Stimulated activated CD4-positive, alpha-beta T cell treated with anti-CD3 and anti-CD28 coated beads, Interleukin-4, amount 100 ng/mL, for 1 hour (primary cell): ENCODE data around the gene TINCR.

Experiments used
- DNase-seq: peaks from one replicate; pipeline ENCODE4 v3.0.0-alpha.2; 2020

The TINCR gene

DNA sequence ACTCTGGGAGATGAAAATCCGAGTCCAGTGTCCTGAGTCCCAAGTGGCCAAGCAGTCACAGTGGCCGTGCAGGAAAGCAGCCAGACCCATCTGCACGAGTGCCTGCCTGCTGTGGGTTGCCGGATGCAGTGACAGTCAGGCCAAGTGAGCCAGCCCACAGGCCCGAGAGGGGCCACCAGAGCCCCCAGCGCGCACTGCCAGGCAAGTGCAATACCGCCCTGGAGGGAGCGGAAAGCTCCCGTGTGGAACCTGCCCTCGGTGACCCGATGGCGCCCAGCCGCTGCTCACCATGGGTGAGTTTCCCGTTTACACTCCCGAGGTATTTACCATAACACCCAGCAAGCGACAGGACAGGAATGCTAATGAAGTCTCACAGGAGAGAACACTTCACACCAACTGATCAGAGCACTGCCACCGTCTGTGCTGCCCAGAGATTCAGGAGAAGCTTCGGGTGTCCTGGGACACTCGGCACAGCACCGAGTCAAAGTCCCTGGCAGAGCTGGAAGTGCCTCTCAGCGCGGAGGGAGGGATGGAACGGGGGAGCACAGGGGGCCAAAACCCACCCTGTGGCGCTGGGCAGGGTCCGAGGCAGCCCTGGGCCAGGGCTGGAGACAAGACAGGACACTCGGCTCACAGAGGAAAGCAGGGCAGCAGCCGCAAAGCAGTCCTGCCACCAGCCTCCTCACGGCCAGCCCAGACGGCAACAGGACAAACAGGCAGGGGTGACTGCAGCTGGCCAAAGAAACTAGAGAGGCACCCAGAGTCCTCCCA is 21.3 kb upstream of the TINCR start:
- DNase-seq = no peak

DNA sequence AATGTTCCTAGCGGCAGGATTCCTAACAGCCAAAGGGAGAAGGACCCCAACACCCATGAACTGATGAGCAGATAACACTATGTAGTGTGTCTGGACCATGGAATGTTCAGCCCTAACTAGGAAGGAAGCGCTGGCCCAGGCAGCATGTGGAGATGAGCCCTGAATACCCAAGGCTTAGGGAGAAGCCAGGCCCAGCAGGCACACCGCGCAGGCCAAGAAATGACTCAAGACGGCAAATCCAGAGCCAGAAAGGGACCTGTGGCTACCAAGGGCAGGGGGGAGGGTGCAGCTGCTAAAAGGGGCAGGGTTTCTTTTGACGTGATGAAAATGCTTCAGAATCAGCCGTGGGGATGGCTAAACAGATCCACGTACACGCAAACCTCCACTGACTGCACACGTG is 20.7 kb upstream of the TINCR start:
- DNase-seq = no peak

DNA sequence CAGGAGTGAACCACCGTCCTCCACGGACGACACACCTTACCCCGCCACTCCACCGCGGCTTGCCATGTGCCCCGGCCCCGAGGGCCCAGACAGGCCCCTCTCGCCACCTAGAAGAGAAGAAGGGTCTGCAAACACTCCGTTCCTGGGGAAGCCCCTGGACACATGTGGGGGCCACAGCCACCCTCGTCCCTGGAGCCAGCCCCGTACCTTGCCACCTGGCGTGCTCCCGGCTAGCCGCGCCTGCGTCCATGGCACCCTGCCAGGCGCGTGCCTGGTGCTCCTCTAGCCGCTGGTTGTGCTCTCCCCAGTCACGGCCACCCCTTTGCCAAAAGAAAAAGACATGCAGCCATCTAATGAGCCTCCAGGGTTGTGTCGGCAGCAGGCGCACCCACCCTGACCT is 19.9 kb upstream of the TINCR start:
- DNase-seq = no peak

DNA sequence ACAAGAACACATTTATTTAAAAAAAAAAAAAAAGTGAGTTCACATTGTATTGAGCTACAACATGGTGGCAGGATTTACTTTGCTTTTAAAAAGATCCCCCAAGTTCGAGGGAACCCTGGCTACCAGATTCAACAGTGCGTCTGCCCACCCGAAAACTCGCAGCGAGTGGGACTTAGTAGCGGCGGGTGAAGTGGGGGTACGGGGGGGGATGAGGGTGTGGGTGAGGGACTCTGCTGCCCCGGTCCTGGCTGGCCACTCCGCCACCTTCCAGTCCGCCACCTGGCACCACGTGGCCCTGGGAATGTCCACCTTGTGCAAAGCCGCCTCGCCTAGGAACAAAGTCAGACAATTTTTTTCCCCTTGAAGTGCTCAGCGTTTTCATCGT is 19.3 kb upstream of the TINCR start:
- no peak for DNase-seq

DNA sequence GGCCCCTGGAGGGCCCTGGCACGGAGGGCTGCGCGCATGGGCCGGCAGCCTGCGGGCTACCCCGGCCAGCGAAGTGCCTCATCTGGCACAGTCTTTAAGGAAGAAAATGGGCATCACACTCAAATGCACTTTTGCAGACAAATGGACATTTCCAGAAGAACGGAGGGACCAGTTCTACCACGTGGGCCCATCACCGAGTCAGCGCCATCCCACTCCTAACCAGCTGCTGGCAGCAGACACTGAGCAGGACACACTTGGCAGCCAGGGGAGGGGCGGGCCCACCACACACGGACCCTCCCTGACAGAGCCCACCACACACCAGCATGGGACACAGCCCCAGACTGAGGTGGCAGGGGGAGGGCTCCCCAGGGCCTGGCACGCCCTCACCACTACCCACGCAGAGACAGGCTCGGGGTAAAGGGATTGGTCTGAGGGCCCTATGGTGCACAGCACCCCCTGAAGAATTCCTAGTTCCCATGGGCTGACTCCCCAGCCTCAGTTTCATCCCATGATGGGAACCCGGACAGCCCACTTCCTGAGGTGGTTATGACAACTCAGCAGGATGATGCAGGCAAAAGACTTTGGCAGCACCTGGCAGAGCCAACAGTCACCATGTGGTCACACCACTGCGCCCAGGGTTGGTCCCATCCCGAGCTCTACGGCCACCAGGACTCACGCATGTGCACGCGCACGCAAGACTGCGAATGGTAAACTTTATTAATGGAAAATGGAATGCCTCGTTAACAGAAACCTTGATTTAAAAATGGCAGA is 18.7 kb upstream of the TINCR start:
- DNase-seq = no peak

DNA sequence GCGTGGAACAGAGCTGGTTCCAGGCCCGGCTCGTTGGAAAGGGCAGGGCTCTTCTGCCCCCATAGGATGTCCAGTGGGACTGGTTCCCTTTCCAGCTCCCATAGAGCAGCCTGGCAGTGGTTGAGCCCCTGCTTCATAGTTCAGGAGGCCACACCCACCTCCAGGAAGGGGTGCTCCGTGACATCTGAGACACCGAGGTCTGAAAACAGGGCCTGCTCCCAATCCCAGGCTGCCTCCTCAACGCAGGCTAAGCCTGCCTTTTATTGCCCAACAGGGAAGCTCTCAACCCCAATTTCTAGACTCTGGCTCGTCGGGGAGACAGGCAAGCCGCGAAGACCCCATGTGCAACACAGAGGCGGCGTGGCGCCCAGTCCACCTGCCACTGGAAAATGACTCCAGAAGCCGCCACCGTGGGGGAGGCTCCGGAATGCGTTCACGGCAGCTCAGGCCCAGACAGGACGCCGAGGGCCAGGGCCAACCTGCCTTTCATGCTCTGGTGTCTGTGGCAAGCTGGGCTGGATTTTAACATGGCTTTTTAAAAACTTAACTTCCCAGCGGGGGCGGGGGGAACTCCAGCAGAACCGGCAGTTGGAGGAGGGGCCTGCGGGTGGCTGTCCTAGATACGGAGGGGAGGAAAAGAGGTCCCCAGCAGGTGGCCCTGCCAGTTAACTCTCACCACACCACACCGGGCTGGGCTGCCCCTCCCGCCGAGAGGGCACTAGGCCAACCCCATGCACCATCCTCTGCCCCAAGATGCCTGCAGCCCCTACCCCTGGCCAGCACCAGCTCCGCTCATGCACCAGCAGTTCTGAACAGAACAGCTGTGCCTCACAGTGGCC is 17.9 kb upstream of the TINCR start:
- DNase-seq = peak; percentile 61

DNA sequence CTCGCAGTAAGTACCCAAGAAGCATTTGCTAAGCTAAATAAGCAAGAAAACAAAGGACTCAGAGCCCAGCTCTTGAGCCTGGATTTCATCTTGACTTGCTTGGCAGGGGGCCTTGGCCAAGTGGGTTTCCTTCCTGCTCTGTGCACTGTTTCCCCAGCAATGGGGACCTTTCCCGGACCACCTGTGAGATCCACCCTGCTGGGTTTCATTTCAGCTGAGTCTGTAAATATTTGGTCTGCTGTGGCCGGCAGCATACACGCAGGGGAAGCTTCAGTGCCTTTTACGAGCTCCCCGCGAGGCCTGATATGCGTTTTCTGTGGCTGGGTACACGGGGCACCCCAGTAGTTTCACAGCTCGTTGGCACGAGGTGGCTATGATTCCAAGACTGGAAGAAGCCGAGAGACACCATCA is 12.4 kb upstream of the TINCR start:
- no peak for DNase-seq

DNA sequence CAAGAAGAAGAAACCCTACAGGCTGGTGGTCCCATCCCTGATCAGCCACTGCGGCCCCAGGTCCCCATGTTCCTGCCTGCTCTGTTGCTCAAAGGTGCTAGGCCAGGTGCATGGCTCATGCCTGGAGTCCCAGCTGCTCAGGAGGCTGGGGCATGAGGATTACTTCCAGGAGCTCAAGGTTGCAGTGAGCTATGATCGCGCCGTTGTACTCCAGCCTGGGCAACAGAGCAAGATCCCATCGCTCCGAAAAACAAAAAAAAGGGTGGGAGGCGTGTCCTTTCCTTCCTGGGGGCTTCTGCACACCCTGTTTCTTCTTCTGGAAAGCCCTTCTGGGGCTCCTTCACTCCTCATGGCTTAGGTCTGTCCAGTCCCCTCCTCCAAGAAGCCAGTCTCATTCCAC is 11.9 kb upstream of the TINCR start:
- no peak for DNase-seq

DNA sequence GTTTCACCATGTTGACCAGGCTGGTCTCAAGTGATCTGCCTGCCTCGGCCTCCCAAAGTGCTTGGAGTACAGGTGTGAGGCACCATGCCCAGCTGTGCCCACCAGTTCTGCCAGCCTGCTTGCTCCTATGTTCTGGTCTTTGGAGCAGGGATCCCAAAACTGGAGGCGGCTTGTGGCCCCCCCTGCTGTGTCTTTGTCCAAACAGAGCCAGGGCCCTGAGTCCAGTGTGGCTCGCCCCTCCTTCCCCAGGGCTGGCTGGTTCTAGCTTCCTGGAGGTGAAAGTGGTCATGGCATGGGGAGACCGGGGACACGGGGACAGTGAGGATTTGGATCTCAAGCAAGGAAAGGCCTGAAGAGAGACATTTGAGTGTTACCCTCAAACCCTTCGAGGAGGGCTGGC is 11.5 kb upstream of the TINCR start:
- no peak for DNase-seq

DNA sequence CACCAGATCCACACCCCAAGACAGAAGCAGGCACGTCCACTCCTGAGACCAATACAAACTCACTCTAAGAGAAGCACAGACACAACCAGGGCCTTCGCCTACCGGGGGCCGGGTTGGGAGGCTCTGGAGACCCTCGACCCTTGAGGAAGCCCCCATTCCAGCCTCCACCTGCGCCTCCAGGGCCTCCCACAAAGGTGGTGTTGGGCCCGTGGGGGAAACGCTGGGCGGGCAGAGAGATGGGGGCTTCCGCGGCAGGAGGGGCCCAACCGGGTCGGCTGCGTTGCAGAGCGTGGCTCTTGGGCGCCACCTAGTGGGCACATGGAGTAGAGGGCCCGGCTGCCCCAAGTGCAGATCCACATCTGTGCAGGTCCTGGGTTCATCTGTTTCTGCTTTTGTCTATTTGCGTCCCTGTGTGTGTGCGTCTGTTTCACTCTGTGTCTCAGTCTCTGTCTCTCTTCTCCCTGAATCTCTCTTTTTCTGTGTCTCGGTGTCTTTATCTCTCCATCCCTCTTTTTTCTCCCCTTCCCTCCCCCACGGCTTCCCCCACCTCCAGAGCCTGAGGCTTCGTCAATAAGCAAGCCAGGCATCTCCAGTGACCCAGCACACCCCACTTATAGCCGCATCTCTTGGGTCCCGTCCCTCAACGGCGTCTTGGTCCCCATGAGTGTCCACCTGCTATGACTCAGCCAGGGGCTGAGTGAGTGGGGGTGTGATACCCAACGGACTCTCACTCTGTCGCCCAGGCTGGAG is 10.5 kb upstream of the TINCR start:
- peak; percentile 76 for DNase-seq

DNA sequence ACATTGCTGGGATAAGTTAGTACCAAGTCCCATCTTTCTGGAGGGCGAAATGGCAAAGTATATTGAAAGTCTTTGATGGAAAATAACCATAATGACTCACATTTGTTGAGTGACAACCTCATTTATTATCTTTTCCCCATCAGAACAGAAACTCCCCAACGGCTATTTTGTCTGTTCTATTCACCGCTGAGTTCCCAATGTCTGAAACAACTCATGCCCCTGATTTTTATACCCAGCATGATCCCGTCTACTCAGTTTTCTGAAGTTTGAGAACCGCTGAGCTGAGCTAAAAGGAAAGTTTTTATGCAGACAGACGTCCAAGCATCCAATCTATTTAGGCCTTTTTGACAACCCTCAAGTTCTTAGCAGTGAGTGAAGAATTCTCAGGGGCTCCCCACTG is 7.8 kb upstream of the TINCR start:
- DNase-seq = no peak

DNA sequence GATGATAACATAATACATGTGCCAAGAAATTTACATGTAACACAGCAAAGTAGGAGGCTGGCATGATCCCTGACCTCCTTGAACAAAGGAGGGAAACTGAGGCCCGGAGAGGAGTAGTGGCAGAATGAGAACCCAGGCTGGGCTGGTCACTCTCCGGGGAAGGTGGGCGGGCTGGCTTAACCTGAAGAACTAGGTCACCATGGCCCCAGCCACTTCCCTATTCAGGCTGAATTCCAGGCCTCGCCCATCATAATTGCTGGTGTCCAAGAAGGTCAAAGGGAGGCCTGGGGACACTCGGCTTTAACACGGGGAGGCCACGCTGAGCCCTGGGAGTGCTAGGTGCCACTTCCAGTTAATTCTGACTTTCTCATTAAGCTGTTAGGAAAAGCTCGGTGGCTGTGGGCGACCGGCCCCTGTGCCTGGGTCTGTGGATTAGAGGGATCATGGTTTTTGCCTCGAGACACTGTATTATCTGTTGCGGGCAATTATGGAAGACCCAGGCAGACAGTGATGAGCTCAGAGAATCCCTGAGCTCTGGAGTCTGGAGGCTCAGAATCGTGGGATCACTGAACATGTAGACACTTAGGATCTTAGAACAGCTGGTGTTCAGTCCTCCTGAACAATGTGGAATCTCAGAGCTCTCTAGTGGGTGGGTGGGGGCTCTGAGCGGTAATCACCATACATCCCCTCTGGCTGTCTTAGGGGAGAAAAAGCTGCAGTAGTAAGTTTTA is 5.0 kb upstream of the TINCR start:
- no peak for DNase-seq

DNA sequence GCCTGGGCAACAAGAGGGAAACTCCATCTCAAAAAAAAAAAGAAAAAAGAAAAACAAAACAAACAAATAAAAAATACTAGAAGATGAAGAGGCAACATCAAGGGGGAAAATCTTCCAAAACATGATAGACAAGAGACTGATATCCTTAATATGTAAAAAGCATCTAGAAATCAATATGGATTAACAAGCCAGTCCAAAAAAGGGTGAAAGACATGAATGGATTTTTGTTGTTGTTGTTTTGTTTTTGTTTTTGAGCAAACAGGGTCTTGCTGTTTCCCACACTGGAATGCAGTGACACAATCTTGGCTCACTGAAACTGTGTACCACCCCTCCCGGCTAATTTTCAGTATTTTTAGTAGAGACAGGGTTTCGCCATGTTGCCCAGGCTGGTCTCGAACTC is 4.0 kb upstream of the TINCR start:
- DNase-seq = no peak

DNA sequence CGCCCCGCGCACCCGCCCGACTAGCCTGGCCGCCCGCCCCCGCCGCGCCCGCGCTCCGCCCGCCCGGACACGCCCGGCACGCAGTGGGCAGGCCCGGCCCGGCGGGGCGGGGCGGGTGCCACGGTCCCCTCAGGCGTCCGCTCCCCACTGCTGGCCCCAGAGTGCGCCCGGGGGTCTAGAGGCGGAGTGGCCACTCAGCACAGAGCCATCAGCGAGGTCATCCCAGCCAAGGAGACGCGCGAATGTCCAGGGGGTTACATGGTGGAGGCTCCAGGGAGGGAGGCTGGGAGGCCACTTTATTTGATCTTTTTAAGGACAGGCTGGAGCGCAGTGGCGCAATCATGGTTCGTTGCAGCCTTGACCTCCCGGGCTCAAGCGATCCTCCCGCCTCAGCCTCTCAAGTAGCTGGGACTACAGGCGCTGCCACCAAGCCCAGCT is 236 bp upstream of the TINCR start:
- DNase-seq = no peak

DNA sequence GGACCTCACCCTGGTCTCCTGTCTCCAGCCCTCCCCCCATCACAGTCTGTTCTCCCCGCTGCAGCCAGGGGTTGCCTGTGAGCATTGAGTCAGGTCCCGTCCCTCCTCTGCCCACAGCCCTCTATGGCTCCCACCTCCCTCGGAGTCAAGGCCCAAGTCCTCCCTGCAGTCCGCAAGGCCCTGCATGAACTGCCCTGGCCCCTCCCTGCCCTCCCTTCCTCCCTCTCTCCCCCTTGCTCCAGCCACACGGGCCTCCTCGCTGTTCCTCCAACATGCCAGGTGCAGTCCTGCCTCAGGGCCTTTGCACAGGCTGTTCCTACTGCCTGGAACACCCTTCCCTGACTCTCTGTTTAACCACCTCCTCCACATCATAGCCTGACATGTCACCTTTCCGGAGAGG is 2.8 kb downstream of the TINCR start:
- DNase-seq = no peak

DNA sequence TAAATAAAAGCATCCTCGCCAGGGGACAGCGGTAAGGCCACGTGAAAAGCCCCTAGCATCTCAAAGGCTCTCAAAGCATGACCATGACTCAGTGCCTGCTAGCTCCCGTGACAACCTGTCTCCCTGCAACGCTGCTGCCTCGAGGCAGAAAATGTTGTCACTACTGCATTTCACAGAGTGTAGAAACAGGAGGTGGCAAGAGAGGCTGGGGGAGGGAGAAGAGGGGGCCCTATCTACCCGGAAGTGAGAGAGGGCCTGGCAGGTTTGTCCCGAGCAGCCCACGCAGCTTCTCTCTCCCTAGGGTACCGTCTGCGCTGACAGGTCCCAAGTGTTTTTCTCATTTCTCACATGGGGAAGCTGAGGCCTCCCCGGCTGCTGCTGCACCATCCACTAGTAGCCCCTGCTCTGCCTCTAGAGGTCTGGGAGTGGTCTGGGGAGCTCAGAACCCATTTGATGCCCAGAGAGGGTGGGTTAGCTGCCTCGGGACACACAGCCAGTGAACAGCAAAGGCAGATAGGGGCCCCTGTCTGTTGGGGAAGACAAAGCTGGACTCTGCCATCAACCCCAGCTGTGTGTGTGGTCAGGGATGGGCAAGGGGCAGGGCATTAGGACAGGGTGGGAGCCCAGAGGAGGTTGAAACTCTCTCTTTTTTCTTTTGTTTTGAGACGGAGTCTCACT is 3.7 kb downstream of the TINCR start:
- no peak for DNase-seq

DNA sequence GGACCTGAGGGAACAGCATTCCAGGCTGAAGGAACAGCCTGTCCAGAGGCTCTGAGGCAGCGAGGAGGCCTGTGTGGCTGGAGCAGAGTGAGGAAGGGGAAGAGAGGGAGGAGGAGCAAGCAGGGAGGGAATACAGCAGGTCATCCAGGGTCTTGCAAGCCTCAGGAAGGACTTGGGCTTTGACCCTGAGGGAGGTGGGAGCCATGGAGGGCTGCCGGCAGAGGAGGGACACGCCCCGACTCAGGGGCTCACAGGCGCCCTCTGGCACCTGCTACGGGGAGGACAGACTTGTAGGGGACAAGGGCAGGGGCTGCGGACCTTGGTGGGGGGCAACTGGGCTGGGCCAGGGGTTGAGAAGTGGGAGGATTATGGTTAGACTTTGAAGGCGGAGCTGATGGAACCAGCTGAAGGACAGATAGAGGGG is 4.7 kb downstream of the TINCR start:
- DNase-seq = no peak

DNA sequence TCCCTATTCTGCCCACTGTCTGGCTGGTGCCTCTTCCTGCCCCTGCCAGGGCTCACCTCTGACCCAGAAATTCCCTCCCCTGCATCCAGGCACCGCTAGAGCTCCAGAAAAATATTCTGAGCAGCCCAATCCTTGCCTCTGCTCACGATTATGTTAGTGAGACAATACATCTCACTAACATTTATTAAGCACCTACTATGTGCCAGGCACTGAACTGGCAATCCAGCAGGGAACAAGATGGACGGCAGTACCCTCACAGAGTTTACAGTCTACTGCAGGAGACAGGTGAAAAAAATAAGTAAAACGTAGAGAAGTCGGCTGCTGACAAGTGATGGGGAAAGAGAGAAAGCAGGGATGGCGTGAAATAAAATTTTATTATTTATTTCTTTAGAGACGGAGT is 5.5 kb downstream of the TINCR start:
- DNase-seq = no peak

DNA sequence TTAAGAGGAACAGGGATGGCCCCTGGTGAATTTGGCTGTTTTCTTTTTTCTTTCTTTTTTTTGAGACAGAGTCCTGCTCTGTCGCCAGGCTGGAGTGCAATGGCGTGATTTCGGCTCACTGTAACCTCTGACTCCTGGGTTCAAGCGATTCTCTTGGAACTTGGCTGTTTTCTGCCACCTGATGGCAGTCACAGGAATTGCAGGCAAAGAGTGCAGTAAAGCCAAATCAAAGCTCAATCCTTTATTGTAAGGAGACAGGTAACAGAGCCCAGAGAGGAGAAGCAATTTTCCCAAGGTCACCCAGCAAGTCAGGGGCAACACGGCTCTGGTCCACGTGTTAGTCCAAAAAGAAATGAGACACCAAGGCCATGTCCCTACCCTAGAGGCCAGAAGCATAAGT is 6.2 kb downstream of the TINCR start:
- no peak for DNase-seq

DNA sequence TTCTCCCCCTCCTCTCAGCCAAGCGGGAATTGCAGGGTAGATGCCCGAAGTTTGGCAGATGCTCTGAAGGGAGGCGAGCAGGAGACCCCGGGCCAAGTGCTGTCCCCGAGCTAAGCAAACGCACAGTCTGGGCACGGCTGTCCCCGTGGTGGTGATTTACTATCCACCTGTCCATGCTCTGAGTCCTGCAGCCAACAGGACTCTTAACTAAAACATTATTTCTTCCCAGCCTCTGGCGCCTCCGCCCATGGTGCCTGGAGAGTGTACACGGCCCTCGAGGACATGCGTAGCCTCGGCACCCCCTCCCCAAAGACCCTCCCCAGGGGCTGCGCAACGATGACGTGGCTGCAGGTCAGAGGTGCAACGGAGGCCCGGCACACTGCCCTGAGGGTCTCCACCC is 7.6 kb downstream of the TINCR start:
- no peak for DNase-seq

DNA sequence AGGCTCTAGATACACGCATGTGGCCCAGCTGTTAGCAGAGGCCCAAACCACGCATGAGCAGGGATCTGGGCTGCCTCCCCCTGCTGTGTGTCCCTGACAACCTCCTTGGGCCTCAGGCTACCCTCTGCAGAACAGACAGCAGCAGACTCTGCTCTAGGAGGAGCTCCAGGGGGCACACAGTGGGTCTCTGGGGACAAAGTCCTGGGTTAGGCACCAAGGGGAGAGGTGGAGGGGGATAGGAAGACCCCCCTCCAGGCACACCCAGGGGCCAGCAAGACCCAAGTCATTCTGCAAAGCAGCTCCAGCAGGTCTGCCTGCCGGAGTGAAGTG is 8.0 kb downstream of the TINCR start:
- no peak for DNase-seq

DNA sequence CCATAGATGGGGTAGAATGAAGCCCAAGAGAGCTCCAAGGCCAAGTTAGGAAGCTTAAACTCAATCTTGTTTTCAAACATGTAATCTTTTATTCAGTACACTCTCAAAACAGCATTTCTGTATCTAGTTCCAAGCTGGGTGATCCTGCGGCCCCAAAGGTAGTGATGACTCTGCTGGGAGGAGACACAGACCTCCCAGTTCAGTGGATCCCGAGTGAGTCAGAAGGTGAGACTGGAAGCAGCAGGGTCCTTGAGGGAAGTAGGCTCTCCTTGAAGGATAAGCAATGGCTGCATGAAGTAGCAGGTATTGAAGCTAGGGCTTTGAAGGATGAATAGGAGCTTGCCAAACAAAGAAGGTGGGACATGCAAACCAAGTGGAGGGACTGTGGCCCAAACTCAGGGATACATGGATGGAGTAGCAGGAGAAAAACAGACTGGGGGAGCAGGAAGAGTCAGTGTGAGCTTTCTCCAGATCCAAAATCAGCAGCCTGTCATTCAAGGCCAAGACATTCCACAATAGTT is 9.6 kb downstream of the TINCR start:
- no peak for DNase-seq
